Measurements from ENCODE around the gene HELT.
"Not testable (repeated sequence)": the region's sequence is repeated elsewhere in the genome, so short reads cannot be mapped to it uniquely, and the experiment has no call there.

HELT gene

DNA sequence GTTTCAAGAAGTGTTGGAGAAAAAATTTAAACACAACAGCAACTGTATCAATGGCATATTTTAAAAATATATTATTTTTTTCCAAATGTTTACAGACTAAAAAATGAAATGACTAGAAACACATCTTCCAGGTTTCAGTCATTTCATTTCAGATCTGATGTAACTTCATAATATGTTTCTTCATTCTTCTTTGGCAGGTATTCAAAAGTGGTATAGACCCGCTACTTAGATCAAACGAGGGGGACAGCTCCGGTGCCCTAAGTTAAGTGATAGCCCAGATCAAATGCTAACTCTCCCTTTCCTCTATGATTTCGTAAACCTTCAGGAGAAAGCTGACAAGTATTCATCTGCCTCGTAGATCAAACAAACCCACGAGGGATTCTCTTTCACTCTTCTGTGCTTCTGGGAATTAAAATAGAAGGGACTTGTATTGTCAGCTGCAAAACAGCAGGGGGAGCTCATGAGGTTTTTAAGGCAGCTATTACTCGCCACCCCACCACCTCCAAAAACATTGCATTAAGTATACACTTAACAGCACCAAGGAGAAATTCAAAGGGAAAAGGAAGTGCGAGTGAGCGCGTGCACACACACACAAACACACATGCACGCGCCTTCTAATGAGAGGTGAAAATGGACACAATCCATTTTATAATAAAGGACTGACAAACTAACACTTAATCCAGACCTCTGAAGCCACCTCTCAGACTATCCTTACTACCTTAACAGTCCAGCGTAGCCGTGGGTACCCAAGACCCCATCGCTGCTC, 21.4 kb downstream of the HELT start:
- peak; percentile 13 for DNase-seq

- DNase-seq: no peak
Measured at GRCh38 chr4:185040523-185040922, 22.2 kb downstream of the HELT start.

- DNase-seq: not testable (repeated sequence)
Measured at GRCh38 chr4:185050286-185050685, 32.0 kb downstream of the HELT start.

GRCh38 chr4:185051283-185051682, 33.0 kb downstream of the HELT start:
- DNase-seq: not testable (repeated sequence)

- no peak for DNase-seq
Measured at GRCh38 chr4:185053746-185054145, 35.5 kb downstream of the HELT start.

GRCh38 chr4:185054272-185054671, 36.0 kb downstream of the HELT start:
- DNase-seq: no peak

- no peak for DNase-seq
Measured at GRCh38 chr4:185054886-185055285, 36.6 kb downstream of the HELT start.

- DNase-seq: no peak
Measured at GRCh38 chr4:185061610-185062009, 43.3 kb downstream of the HELT start.

DNA sequence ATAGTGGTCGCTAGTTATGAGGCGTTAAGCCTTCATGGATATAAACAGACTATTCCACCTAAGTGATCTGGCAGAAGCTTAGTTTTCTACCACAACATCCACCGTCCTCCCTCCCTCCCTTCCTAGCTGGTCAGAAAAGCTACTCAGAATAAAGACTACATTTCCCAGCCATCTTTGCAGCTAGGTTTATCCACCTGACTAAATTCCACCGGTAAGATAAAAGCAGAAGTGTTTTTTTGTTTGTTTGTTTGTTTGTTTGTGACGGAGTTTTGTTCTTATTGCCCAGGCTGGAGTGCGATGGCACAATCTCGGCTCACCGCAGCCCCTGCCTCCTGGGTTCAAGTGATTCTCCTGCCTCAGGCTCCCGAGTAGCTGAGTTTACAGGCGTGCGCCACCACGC, 44.3 kb downstream of the HELT start:
- DNase-seq: no peak

GRCh38 chr4:185066179-185066578, 47.9 kb downstream of the HELT start:
- DNase-seq: no peak

DNA sequence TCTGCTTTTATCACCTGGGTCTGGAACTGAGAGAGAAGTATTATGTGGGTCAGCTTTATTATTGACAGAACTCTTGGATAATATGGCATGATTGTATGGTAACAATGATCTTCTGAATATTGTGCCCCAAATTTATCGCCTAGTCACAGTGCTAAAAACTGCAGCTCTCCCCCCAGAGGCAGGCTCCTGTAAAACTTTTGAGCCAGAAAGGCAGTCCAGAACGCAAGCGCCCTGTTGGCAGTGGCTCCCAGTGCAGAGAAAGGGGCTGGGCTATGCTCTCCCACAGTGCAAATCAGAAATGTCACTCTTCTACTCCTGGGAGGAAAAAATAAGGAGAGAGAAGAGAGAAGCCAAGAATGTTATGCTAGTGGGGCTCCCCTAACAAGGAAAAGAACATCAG, 50.5 kb downstream of the HELT start:
- no peak for DNase-seq
